ENCODE data around the gene OR51V1.
"Not testable (repeated sequence)": the region's sequence is repeated elsewhere in the genome, so short reads cannot be mapped to it uniquely, and the experiment has no call there.

Gene OR51V1, protein sequence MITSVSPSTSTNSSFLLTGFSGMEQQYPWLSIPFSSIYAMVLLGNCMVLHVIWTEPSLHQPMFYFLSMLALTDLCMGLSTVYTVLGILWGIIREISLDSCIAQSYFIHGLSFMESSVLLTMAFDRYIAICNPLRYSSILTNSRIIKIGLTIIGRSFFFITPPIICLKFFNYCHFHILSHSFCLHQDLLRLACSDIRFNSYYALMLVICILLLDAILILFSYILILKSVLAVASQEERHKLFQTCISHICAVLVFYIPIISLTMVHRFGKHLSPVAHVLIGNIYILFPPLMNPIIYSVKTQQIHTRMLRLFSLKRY

DNA sequence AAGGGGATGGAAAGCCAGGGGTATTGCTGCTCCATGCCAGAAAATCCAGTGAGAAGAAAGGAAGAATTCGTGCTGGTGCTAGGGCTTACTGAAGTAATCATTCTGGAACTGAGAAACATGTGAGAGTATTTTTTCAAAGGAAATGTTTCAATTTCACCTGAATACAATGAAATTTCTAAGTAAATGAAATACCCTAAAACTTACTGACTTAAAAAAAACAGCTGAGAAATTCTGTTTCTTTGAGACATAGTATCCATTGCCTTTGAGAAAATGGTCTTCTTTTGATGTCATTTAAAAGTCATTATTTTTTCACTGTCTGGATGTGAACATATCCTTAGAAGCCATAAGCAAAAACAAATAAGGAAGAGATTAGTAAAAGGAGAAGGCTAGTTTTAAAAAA lies at the start of gene OR51V1:
Gene OR51V1 (minus strand): TSS at position 101 of the 400 bp plus-strand sequence. CDS start 0 bp downstream, at position 101.
- DNase-seq = no peak

DNA sequence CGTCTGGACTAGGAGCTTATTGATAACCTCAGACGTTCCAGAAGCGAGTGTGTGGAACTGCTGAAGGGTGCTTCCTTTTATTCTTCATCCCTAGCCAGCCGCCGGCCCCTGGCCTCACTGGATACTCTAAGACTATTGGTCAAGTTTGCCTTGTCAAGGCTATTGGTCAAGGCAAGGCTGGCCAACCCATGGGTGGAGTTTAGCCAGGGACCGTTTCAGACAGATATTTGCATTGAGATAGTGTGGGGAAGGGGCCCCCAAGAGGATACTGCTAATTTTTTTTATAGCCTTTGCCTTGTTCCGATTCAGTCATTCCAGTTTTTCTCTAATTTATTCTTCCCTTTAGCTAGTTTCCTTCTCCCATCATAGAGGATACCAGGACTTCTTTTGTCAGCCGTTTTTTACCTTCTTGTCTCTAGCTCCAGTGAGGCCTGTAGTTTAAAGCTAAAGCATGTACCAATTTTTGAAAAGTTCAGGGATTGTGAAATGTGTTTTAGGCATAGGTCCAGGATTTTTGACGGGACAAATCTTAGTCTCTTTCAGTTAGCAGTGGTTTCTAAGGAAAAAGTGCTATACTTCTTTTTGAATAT lies 49.4 kb upstream of the OR51V1 start, which contains the start of gene HBG1:
Gene HBG1 (minus strand): TSS at position 51 of the 590 bp plus-strand sequence. CDS start 53 bp downstream, outside the sequence.
- not testable (repeated sequence) for DNase-seq

DNA sequence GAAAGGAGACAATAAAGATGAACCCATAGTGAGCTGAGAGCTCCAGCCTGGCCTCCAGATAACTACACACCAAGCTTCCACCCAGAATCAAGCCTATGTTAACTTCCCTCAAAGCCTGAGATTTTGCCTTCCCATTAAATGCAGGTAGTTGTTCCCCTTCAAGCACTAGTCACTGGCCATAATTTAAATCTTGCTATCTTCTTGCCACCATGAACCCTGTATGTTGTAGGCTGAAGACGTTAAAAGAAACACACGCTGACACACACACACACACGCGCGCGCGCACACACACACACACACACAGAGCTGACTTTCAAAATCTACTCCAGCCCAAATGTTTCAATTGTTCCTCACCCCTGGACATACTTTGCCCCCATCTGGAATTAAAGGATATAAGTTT lies 48.0 kb upstream of the OR51V1 start:
- DNase-seq = not testable (repeated sequence)

DNA sequence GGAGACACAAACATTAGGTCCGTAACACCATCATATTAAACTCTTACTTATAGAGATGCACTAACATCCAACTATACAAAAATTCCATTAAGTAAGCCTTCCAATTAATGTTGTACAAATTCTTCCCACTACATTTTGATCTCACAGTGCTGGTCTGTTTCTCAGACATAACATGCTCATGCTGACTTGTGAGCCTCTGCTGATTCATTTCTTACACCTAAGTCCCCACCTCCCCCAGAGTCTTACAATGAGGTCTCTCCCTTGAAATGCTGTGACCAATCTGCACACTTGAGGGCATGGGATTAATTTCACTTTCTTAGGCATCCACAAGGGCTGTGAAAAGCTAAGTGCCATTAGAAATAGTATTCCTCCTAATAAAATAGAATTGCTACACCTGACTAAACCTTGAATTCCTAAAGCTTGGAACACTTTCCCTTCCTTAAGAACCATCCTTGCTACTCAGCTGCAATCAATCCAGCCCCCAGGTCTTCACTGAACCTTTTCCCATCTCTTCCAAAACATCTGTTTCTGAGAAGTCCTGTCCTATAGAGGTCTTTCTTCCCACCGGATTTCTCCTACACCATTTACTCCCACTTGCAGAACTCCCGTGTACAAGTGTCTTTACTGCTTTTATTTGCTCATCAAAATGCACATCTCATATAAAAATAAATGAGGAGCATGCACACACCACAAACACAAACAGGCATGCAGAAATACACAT lies 47.1 kb upstream of the OR51V1 start:
- no peak for DNase-seq

DNA sequence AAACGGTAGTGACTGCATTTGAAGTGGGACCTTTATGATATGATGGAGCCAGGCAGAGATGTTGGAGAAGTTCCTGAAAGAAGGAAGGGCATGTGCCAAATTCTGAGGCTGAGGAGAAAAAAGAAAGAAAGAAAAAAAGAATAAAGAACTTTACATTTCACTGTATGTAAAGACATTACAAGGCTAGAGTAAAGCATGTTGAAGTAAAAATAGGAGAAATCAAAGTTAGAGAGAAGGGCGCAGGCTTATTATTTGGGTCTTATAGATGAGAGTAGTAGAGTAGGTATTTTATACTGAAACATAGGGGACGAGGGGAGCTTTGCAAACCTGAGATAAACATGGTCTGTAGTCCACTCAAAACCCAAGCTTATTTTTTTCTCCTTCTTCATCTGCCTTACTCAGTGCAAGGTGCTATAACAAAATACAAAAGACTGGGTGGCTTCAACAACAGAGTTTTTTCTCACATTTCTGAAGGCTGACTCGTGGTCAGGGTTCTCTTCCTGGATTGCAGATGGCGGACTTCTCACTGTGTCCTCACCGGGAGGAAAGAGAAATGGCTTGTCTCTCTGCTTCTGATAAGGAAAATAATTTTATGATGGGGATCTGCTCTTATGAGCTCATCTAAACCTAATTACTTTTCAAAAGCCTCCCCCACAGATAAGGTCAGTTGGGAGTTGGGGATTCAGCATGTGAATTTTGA lies 46.4 kb upstream of the OR51V1 start:
- DNase-seq = no peak

DNA sequence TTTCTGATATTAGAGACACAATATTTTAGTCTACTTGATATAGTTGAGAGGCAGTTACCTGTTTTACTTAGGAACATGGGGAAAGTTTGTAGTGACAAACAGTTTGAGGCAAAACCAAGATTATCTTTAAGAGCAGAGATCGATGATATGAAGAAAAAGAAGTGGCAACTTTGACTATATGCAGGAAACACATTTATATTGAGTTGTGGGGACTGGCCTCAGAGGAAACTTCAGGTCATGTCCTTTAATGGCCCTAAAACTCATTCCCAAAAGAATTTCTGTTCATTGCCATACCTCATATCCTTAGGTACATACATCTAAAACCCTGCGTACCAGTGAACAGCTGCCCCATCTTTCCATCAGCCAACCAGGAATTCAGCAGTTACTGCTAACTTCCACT lies 44.7 kb upstream of the OR51V1 start:
- DNase-seq = no peak

DNA sequence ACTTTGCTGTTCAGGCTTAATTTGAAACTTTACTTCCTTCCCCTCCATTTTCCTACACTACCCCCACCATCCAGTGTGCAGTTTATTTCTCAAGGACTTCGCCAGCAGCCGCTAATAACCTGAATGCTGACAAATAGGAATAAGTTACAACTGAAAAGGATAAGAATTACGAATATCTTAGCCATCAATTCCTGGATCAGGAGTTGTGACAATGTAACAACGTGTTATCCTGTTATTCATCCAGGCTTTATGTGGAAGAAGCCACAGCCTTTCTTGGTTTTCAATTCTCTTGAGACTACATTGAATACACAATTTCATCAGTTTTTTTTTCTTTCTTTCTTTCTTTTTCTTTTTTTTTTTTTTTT lies 43.3 kb upstream of the OR51V1 start:
- DNase-seq = no peak

DNA sequence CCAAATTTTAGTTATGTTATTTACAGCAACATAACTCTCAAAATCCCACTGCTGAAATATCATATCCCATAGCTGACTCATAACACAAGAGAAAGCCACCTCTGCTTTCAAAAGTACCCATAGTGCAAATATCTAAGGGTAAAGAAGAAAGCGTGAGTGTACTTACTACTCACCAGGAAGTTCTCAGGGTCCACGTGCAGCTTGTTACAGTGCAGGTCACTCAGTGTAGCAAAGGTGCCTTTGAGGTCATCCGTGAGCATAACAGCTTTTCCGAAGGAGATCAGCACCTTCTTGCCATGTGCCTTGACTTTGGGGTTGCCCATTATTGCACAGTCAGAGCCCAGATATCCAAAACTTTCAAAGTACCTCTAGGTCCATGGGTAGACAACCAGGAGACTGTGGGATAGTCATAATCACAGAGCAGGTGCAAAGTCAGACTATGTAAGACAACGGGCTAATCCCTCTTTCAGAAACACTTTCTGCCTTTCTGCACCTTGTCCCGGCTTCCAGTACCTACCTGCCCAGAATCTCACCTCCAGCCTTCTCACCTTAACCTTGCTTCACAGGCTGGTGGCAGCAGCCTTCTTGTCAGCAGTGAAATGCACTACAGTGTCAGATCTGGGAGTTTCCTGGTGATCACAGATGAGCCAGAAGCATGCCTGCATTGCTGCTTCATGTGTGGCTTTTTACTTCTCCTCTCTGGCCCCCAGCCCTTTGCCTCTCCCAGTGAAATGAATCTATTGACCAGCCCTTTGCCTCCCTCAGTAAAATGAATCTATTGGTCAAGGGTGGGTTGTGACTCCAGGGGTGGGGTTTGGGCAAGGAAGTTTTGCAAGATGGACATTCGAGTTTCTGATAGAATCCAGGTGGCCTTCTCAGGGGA lies 42.7 kb upstream of the OR51V1 start:
- DNase-seq = no peak

DNA sequence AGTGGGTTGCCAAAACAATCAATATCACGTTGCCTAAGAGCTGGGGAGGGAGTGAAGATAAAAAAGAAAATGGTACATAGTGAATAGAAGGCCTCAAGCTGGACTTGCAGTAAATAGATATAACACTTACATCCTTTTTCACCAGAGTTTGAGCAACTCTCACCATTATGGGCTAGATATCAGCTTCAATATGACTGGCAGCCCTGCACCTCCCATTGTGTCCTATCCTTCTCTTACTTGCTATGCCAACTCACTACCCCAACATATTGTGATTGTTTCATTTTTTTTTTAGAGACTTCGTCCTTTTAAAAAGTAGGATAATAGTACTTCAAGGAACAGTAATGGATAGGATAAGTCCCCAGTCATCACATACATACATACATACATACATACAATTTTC lies 41.7 kb upstream of the OR51V1 start:
- DNase-seq = no peak

DNA sequence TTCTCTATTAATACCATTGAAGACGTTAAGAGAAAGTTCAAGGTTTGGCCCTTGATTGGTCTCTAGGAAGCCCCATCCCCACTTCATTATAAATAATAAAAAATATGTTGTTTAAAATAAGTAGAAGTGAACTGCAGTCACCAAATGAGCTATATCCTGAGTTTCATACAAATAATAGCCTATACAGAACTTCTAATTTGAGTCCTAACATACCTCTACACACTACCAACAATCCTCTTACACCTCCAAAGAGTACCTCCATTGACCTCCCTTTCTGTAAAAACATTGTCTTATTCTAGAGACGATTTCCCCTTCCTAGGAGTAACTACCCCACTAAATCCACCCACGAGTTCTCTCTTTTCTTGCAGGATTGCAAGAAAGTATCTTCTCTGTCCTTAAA lies 41.0 kb upstream of the OR51V1 start:
- no peak for DNase-seq

DNA sequence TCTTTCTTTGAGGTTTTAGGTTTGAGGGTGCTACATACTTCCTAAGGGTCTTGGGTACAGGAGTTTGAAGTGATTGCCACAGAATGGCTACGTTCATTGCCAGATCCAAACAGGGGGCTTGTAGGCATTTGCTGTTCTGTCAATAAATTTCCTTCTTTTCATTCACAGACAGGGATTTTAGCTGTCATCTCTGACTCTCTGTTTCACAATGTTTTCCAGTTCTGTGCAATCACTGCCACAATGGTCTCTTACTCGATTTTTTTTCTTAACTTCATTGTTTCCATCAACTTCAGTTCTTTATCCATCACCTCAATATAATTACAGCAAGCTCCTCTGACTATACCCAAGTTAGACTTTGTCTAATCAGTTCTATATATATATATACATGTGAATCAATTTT lies 40.0 kb upstream of the OR51V1 start:
- no peak for DNase-seq

DNA sequence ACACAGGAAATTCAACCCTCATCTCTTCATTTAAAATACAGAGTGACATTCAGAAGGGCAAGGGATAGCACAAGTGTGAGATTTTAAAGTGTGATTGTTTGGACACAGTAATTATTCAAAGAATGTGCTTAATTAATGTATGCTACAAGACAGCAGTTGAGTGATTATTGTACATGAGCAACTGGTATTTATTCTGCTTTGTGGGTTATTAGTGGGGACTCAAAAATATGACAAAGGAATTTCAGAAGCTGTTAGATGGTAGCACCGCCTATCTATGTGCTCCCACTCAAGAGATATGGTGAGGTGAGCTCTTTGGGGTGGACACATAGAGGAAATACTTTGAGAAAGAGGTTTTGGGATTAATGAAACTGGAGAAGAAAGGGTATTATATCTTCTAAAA lies 39.6 kb upstream of the OR51V1 start:
- no peak for DNase-seq

DNA sequence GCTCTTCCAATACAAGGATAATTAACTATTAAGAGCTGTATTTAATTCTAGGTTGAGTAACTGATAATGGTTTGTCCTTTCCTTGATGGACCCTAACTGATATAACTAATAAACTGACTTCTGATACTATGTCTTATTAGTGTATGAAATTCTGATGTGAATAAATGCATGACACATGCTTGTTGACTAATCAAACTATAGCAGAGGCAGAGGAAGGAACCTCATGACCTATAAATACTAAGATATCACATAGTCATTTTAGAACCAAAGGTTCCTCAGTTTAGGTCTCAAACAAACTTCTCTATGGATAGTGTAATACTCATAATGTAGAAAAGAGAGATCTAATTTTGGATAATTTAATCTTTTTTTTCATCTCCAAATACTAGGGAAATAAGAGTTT lies 38.6 kb upstream of the OR51V1 start:
- no peak for DNase-seq

DNA sequence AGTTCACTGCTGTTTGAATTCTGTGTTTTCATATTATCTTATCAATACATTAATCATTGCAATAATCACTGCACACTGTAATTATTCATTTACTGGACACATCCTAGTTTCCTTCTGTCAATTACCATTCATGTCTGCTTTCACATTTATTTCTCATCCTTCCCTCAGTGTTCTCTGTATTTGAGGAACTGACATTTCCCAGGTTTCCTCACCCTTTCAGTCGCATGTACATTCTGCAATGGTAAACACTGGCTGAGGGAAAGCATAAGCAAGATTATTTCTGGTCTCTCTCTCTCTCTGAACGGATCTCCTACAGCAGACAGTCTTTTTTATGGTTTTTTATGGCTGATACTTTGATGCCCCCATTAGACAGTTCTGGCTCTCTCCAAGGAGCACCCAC lies 38.0 kb upstream of the OR51V1 start:
- no peak for DNase-seq

DNA sequence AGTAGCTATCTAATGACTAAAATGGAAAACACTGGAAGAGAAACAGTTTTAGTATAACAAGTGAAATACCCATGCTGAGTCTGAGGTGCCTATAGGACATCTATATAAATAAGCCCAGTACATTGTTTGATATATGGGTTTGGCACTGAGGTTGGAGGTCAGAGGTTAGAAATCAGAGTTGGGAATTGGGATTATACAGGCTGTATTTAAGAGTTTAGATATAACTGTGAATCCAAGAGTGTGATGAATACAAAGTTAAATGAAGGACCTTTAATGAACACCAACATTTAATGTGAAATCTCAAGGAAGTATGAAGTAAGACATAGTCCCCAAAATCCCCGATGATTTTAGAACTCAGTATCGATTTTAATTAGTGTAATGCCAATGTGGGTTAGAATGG lies 36.9 kb upstream of the OR51V1 start:
- DNase-seq = no peak

DNA sequence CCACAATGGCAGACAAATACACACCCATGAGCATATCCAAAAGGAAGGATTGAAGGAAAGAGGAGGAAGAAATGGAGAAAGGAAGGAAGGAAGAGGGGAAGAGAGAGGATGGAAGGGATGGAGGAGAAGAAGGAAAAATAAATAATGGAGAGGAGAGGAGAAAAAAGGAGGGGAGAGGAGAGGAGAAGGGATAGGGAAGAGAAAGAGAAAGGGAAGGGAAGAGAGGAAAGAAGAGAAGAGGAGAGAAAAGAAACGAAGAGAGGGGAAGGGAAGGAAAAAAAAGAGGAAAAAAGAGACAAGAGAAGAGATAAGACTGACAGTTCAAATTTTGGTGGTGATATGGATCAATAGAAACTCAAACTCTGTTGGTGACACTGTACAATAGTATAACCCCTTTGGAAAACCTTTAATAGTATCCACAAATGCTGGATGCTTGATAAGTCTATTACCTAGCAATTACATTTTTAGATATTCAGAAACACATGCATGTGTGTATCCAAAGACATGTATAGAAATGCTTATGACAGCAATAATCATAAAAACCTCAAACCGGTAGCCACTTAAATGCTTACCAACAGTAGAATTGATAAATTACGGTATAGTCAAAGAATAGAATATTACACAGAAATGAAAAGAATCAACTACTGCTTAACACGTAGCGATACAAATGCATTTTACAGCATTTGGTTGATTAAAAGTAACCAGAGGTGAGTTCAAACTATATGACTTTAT lies 35.0 kb upstream of the OR51V1 start:
- no peak for DNase-seq

DNA sequence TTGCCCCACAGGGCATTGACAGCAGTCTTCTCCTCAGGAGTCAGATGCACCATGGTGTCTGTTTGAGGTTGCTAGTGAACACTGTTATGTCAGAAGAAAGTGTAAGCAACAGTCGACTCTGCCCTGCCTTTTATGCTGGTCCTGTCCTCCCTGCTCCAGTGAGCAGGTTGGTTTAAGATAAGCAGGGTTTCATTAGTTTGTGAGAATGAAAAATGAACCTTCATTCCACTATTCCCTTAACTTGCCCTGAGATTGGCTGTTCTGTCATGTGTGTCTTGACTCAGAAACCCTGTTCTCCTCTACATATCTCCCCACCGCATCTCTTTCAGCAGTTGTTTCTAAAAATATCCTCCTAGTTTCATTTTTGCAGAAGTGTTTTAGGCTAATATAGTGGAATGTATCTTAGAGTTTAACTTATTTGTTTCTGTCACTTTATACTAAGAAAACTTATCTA lies 33.9 kb upstream of the OR51V1 start, which contains the start of gene HBD:
Gene HBD (minus strand): TSS at position 103 of the 454 bp plus-strand sequence. CDS start 50 bp downstream, at position 53.
- no peak for DNase-seq

DNA sequence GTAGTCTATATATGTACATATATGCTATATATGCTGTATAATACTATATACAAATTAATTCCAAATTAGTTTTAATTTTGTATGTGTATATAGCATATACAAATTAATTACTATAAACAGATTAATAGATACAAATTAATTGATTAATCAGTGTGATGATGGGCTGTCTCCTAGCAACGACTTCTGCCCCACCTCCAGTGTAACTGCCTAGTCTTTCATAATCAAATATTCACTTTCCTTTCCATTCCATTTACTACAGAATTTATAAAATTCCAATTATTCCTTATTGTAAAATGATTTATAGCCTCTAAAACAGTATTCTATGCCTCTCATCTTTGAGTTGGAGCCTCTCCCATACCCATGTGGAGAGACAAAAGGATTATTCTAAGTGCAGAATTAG lies 32.8 kb upstream of the OR51V1 start:
- no peak for DNase-seq

DNA sequence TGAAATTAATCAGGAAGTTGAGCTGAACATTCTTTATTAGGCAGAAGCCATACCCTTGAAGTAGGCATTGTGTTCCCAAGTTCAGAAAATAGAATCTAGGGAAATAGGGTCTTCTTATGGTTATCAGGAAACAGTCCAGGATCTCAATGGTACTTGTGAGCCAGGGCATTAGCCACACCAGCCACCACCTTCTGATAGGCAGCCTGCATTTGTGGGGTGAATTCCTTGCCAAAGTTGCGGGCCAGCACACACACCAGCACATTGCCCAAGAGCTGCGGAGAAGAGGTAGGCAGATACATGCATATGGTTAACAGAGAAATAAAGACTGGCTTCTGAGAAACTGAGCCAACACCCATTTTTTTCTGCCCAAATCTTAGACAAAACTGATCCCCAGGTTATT lies 32.3 kb upstream of the OR51V1 start:
- DNase-seq = no peak

DNA sequence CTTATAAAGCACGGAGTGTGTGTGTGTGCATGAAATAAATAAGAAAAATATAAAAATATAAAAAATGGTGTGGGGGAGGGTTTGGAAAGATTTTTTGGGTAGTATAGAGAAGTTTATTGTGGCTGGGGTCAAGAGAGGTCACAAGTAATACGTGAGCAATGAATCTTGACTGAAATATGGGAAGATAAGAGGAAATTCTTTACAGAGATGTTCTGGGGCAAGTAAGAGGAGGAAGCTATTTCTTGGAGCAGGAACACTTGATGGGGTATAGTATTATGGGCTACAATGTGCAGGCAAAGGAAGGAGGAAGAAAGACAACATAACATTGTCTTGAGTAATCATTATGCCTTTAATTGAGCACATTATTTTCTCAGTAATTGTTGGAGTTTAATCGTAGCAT lies 31.7 kb upstream of the OR51V1 start:
- DNase-seq = no peak

DNA sequence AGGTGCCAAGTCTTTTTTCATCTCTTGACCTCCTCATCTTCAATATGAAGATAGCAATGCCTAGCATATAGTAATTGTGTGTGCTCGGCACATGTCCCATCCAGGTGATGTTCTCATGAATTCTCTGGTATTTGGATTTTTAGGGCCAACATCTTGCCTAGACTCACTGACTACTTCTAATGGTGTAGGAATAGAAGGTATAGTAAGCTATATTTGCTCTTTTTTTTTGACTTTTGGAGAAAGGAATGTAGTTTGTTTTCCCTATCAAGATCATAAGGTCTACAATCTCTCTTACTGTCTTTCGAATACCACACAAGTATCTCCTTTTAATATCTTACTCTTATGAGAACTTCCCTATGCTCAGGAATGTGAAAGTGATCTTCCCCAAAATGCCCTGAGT lies 30.6 kb upstream of the OR51V1 start:
- DNase-seq = no peak

DNA sequence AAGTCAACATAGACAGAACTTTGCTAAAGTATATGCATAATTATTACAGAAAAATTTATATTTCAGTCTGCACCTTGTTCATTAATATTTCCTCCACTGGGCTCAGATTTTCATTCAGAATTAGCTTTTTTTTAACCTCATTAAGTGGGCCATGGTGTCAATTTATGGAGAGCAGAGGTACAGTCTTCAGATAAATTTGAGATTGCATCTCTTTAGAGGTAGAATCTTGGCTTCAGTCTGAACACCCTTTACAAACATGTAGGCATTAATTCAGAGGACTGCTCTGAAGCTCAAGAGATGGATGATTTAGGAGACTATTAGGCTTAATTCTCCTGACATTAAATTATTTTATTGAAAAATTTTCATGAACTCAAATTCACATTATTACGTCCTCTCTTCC lies 29.8 kb upstream of the OR51V1 start:
- no peak for DNase-seq
